ENCODE results near the gene SHH. TPM values are rescaled to one million over a fixed set of nuclear protein-coding genes. Genes with fewer than 3 reads are reported as not detected.

Gene SHH
- total RNA-seq, 5 donors from 2014 or later (not counting 1 experiment from before 2014, with no cell fraction given), result 0.06 TPM; not detected in 4

GRCh38 chr7:155769701-155770100 is 42.6 kb downstream of the SHH start:
- Histone ChIP-seq H3K36me3 (ENCODE audit: control insufficient read depth in 2 of 2, extremely low read depth in 1 of 2, insufficient read depth in 1 of 2, low read length in 1 of 2) (peaks cover 9 to 80% of the 10 kb centered on the region in 2 donors), H3K4me1 (ENCODE audit: control insufficient read depth in 1 of 2, extremely low read depth in 1 of 2, insufficient read depth in 2 of 2, low read length in 2 of 2) (peaks cover 2 to 6% of the 10 kb centered on the region in 2 experiments), H3K27ac (ENCODE audit: low read length) (no peak overlapping the region), H3K4me3 (ENCODE audit: control insufficient read depth in 1 of 2, extremely low read depth in 1 of 2, low read length in 1 of 2) (no peak overlapping the region), H3K27me3 (replicated peaks in 1 of 2; ENCODE audit: control insufficient read depth in 2 of 2, extremely low read depth in 1 of 2, insufficient read depth in 2 of 2, low read length in 1 of 2) (no peaks in the 10 kb centered on the region), H3K9me3 (no peaks in the 10 kb centered on the region)
- POLR2A ChIA-PET, result interaction anchor here (0.6 kb wide), 2 partner anchors 171 to 1011 kb away, joined by 4 to 7 read pairs; no protein-coding TSS in a partner anchor
- Mint-ChIP-seq H3K9me3 (no peaks in the 10 kb centered on the region), H3K27ac (peak overlapping the region in 1 of 2 donors; percentile 55), H3K27me3 (no peaks in the 10 kb centered on the region), H3K36me3 (peaks cover 59% of the 10 kb centered on the region), H3K4me1 (peaks cover 8 to 13% (median 9%) of the 10 kb centered on the region in 3 donors), H3K4me3 (no peak overlapping the region)
- WGBS (ENCODE audit: insufficient coverage), result 81% methylated on average over 6 of the region's 6 CpGs
- ATAC-seq (replicated peaks in 1 of 4) (no peak), DNase-seq (no peak)
- CTCF ChIA-PET, result interaction anchor here (0.6 to 1.5 kb wide), 5 partner anchors 165 to 627 kb away, joined by 3 to 6 read pairs (median 3); no protein-coding TSS in a partner anchor

- DNase-seq (no peak), ATAC-seq (replicated peaks in 1 of 4) (no peak)
- Histone ChIP-seq H3K4me3 (ENCODE audit: control insufficient read depth in 1 of 2, extremely low read depth in 1 of 2, low read length in 1 of 2) (no peak overlapping the region), H3K36me3 (ENCODE audit: control insufficient read depth in 2 of 2, extremely low read depth in 1 of 2, insufficient read depth in 1 of 2, low read length in 1 of 2) (peaks cover 6 to 57% of the 10 kb centered on the region in 2 donors), H3K9me3 (no peaks in the 10 kb centered on the region), H3K27ac (ENCODE audit: low read length) (no peak overlapping the region), H3K27me3 (replicated peaks in 1 of 2; ENCODE audit: control insufficient read depth in 2 of 2, extremely low read depth in 1 of 2, insufficient read depth in 2 of 2, low read length in 1 of 2) (no peaks in the 10 kb centered on the region), H3K4me1 (ENCODE audit: control insufficient read depth in 1 of 2, extremely low read depth in 1 of 2, insufficient read depth in 2 of 2, low read length in 2 of 2) (peaks cover 26% of the 10 kb centered on the region in 2 experiments)
- H3K9me3 Mint-ChIP-seq, result no peaks in the 10 kb centered on the region
- H3K4me1 Mint-ChIP-seq, result peaks cover 32 to 38% (median 33%) of the 10 kb centered on the region in 3 donors
- ChIA-PET CTCF (interaction anchor here (0.6 to 3.5 kb wide), 10 partner anchors 9 to 840 kb away, joined by 3 to 49 read pairs (median 3); no protein-coding TSS in a partner anchor), POLR2A (interaction anchor here in 1 of 2 donors (0.6 kb wide), 1 partner anchor 346 kb away, joined by 3 read pairs; no protein-coding TSS in a partner anchor)
- H3K27ac Mint-ChIP-seq, result no peak overlapping the region
- WGBS (ENCODE audit: insufficient coverage), result 93% methylated on average over 5 of the region's 12 CpGs
- no peaks in the 10 kb centered on the region for H3K27me3 Mint-ChIP-seq
- no peak overlapping the region for H3K4me3 Mint-ChIP-seq
- H3K36me3 Mint-ChIP-seq, result peaks cover 45% of the 10 kb centered on the region
These were observed 45.0 kb downstream of the SHH start for GRCh38 chr7:155766966-155767916.

- DNase-seq (no peak), ATAC-seq (replicated peaks in 1 of 4) (no peak)
- H3K27ac ChIP-seq (ENCODE audit: low read length), result no peak overlapping the region
- no peaks in the 10 kb centered on the region for H3K27me3 Mint-ChIP-seq
- H3K4me3 Mint-ChIP-seq, result no peak overlapping the region
- ChIA-PET POLR2A (no interaction called here), CTCF (interaction anchor here (0.7 to 3.5 kb wide), 9 partner anchors 8 to 839 kb away, joined by 3 to 49 read pairs (median 5); no protein-coding TSS in a partner anchor)
- peaks cover 26 to 30% of the 10 kb centered on the region in 2 experiments for H3K4me1 ChIP-seq (ENCODE audit: control insufficient read depth in 1 of 2, extremely low read depth in 1 of 2, insufficient read depth in 2 of 2, low read length in 2 of 2)
- H3K27me3 ChIP-seq (replicated peaks in 1 of 2; ENCODE audit: control insufficient read depth in 2 of 2, extremely low read depth in 1 of 2, insufficient read depth in 2 of 2, low read length in 1 of 2), result no peaks in the 10 kb centered on the region
- H3K4me1 Mint-ChIP-seq, result peaks cover 41 to 46% (median 42%) of the 10 kb centered on the region in 3 donors
- H3K9me3 Mint-ChIP-seq, result no peaks in the 10 kb centered on the region
- no peak overlapping the region for H3K27ac Mint-ChIP-seq
- WGBS (ENCODE audit: insufficient coverage), result 96% methylated on average over 9 of the region's 12 CpGs
- H3K9me3 ChIP-seq, result no peaks in the 10 kb centered on the region
- no peak overlapping the region for H3K4me3 ChIP-seq (ENCODE audit: control insufficient read depth in 1 of 2, extremely low read depth in 1 of 2, low read length in 1 of 2)
- peaks cover 3 to 51% of the 10 kb centered on the region in 2 donors for H3K36me3 ChIP-seq (ENCODE audit: control insufficient read depth in 2 of 2, extremely low read depth in 1 of 2, insufficient read depth in 1 of 2, low read length in 1 of 2)
- peaks cover 39% of the 10 kb centered on the region for H3K36me3 Mint-ChIP-seq
These were observed 45.9 kb downstream of the SHH start for GRCh38 chr7:155766386-155766785.

- Mint-ChIP-seq H3K4me3 (peak overlapping the region in 1 of 3 donors; percentile 78), H3K36me3 (peaks cover 32% of the 10 kb centered on the region), H3K4me1 (peaks cover 48 to 53% (median 50%) of the 10 kb centered on the region in 3 donors), H3K27ac (no peak overlapping the region), H3K27me3 (no peaks in the 10 kb centered on the region), H3K9me3 (no peaks in the 10 kb centered on the region)
- no peaks in the 10 kb centered on the region for H3K27me3 ChIP-seq (replicated peaks in 1 of 2; ENCODE audit: control insufficient read depth in 2 of 2, extremely low read depth in 1 of 2, insufficient read depth in 2 of 2, low read length in 1 of 2)
- no peak overlapping the region for H3K27ac ChIP-seq (ENCODE audit: low read length)
- H3K4me3 ChIP-seq (ENCODE audit: control insufficient read depth in 1 of 2, extremely low read depth in 1 of 2, low read length in 1 of 2), result no peak overlapping the region
- POLR2A ChIA-PET, result interaction anchor here in 1 of 2 donors (0.6 kb wide), 1 partner anchor 103 kb away, joined by 3 read pairs; no protein-coding TSS in a partner anchor
- CTCF ChIA-PET, result interaction anchor here (0.7 to 3.5 kb wide), 4 partner anchors 166 to 838 kb away, joined by 5 to 49 read pairs (median 6); no protein-coding TSS in a partner anchor
- ATAC-seq (replicated peaks in 1 of 4), result no peak
- H3K9me3 ChIP-seq, result no peaks in the 10 kb centered on the region
- peaks cover 3 to 46% of the 10 kb centered on the region in 2 donors for H3K36me3 ChIP-seq (ENCODE audit: control insufficient read depth in 2 of 2, extremely low read depth in 1 of 2, insufficient read depth in 1 of 2, low read length in 1 of 2)
- DNase-seq, result no peak
- WGBS (ENCODE audit: insufficient coverage), result 98% methylated on average over 5 of the region's 8 CpGs
- peaks cover 26 to 30% of the 10 kb centered on the region in 2 experiments for H3K4me1 ChIP-seq (ENCODE audit: control insufficient read depth in 1 of 2, extremely low read depth in 1 of 2, insufficient read depth in 2 of 2, low read length in 2 of 2)
These were observed 46.8 kb downstream of the SHH start for GRCh38 chr7:155765458-155765857.

- no peaks in the 10 kb centered on the region for H3K27me3 ChIP-seq (replicated peaks in 1 of 2; ENCODE audit: control insufficient read depth in 2 of 2, extremely low read depth in 1 of 2, insufficient read depth in 2 of 2, low read length in 1 of 2)
- H3K9me3 Mint-ChIP-seq, result no peaks in the 10 kb centered on the region
- H3K27ac Mint-ChIP-seq, result peak overlapping the region; percentile 86 to 94
- ATAC-seq (replicated peaks in 1 of 4) (peak; percentile 57 to 73 (median 66)), DNase-seq (peak in 27 of 35 experiments; percentile 4 to 54 (median 25))
- peak overlapping the region; percentile 30 to 39 for H3K4me3 ChIP-seq (ENCODE audit: control insufficient read depth in 1 of 2, extremely low read depth in 1 of 2, low read length in 1 of 2)
- peaks cover 3 to 41% of the 10 kb centered on the region in 2 donors for H3K36me3 ChIP-seq (ENCODE audit: control insufficient read depth in 2 of 2, extremely low read depth in 1 of 2, insufficient read depth in 1 of 2, low read length in 1 of 2)
- no peaks in the 10 kb centered on the region for H3K9me3 ChIP-seq
- ChIA-PET CTCF (interaction anchor here in 1 of 2 donors (1.1 to 1.5 kb wide), 2 partner anchors 120 to 165 kb away, joined by 3 to 8 read pairs; partner anchors contain the start of gene RBM33), POLR2A (no interaction called here)
- no peaks in the 10 kb centered on the region for H3K27me3 Mint-ChIP-seq
- peaks cover 30% of the 10 kb centered on the region for H3K36me3 Mint-ChIP-seq
- H3K4me1 ChIP-seq (ENCODE audit: control insufficient read depth in 1 of 2, extremely low read depth in 1 of 2, insufficient read depth in 2 of 2, low read length in 2 of 2), result peaks cover 26 to 30% of the 10 kb centered on the region in 2 experiments
- peaks cover 55 to 58% (median 56%) of the 10 kb centered on the region in 3 donors for H3K4me1 Mint-ChIP-seq
- H3K4me3 Mint-ChIP-seq, result peak overlapping the region; percentile 55 to 78 (median 75)
- peak overlapping the region; percentile 81 for H3K27ac ChIP-seq (ENCODE audit: low read length)
- WGBS (ENCODE audit: insufficient coverage), result 68% methylated on average over 3 of the region's 7 CpGs
These were observed 47.8 kb downstream of the SHH start for GRCh38 chr7:155764438-155764793.

All from T-cell (primary cell).